ENCODE measurements around the gene RAB31. TPM values are rescaled to one million over a fixed set of nuclear protein-coding genes. Genes with fewer than 3 reads are reported as not detected.
A peak's percentile ranks its signal among the peaks of the same experiment; 100 is the strongest.

Gene RAB31
- total and polyA plus RNA-seq, 5 donors, result 9.1 to 42.3 (median 24.3) TPM

DNA sequence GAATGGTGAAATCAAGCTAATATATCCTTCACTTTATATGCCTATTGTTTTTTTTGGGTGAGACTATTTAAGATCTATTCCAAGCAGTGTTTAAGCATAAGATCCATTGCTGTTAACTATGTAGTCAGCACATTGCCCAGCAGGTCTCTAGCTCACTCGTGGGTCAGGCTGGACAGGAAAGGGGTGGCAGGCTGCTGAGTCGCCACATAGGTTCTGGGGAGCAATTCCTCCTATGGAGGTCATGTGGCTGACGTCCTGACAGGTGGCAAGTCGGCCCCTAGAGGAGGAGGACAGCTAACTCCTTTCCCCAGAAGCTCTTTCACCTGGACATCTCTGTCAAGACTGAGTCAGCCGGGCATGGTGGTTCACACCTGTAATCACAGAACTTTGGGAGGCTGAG lies 13.9 kb upstream of the RAB31 start:
- WGBS, result 83% methylated on average over 5 of the region's 5 CpGs

DNA sequence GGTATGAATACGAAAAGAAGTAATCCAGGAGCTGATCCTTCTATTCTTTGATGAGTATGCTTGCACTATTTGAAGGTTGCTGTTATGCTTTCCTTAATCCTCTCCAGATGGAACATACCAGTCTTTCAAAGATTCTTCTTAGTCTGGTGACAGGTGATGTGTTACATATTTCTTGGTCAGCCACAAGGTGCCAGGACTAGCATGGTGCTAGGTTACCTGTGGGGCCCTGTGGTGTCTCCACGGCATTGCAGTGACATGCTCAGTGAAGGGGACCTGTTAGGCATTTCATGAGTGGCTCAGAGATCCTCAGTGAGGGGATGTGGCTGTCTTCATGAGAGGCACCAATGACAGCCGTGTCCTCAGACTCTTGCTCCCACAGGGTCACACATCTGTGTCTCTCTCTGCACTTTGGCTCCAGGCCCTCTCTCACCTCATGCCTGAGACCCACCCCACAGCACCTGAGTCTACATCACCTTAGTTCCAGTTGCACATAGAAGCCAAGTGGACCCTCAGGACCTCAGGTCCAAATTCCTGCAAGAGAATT lies 13.1 kb upstream of the RAB31 start:
- Histone ChIP-seq H3K27ac (ENCODE audit: low read length) (no peak overlapping the region), H3K27me3 (ENCODE audit: control insufficient read depth, insufficient read depth) (no peaks in the 10 kb centered on the region), H3K9me3 (ENCODE audit: control insufficient read depth, low read length) (no peaks in the 10 kb centered on the region), H3K4me1 (ENCODE audit: control insufficient read depth, insufficient read depth, low read length) (no peaks in the 10 kb centered on the region), H3K4me3 (ENCODE audit: low read length) (no peak overlapping the region)
- WGBS, result 86% methylated on average over 3 of the region's 3 CpGs
- DNase-seq, result no peak
- ATAC-seq, result no peak
- intact Hi-C loops (cut with DNase I), result no loop called here

More for the DNA sequence above, 13.9 kb upstream of the RAB31 start:
- H3K27ac ChIP-seq (ENCODE audit: low read length), result no peak overlapping the region
- no peaks in the 10 kb centered on the region for H3K27me3 ChIP-seq (ENCODE audit: control insufficient read depth, insufficient read depth)
- DNase-seq, result no peak
- ATAC-seq, result no peak
- H3K4me3 ChIP-seq (ENCODE audit: low read length), result no peak overlapping the region
- intact Hi-C loops (cut with DNase I), result no loop called here
- no peaks in the 10 kb centered on the region for H3K9me3 ChIP-seq (ENCODE audit: control insufficient read depth, low read length)
- no peaks in the 10 kb centered on the region for H3K4me1 ChIP-seq (ENCODE audit: control insufficient read depth, insufficient read depth, low read length)

DNA sequence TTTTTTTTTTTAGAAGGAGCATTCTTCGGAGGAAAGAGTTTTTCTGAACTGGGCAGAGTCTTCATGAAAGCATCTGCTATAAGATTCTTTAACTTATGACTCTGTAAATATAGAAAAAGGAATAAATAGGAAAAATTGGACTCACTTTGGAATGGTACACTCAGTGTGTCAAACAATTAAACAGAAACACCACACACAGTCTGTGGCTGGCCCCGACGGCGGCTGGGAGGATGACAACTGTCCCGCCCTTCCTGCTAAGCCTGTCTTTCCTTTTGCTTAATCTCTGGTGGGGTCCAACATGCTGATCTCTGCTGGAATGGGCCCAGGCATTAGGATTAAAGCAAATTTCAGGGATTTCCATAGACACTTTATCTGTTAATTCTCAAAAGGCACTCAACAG lies 12.5 kb upstream of the RAB31 start:
- Histone ChIP-seq H3K9me3 (ENCODE audit: control insufficient read depth, low read length) (no peaks in the 10 kb centered on the region), H3K27ac (ENCODE audit: low read length) (no peak overlapping the region), H3K27me3 (ENCODE audit: control insufficient read depth, insufficient read depth) (no peaks in the 10 kb centered on the region), H3K4me1 (ENCODE audit: control insufficient read depth, insufficient read depth, low read length) (no peaks in the 10 kb centered on the region), H3K4me3 (ENCODE audit: low read length) (no peak overlapping the region)
- peak; percentile 56 to 86 for ATAC-seq
- peak in 2 of 3 donors; percentile 63 to 66 for DNase-seq
- intact Hi-C loops (cut with DNase I), result no loop called here
- WGBS, result 52% methylated on average over 5 of the region's 5 CpGs

DNA sequence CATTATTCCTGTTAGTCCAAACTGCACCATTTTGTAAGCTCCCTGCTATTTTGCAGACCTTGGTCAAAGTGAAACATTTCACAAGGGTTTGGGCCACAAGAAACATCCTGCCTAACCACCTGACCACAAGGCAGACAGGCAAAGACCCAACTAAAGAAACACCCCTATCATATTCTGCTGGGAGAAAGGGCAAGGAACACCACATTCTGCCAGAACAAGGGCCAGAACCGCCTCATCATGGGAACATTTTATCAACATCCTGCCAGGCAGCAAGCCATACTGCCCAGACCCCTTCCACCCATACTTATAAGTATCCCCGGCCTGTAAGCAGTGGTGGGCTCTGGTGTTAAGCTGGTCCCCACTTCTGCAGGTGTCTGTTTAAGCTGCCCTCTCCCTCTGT lies 12.0 kb upstream of the RAB31 start:
- H3K27me3 ChIP-seq (ENCODE audit: control insufficient read depth, insufficient read depth), result no peaks in the 10 kb centered on the region
- no peak overlapping the region for H3K4me3 ChIP-seq (ENCODE audit: low read length)
- WGBS, result 69% methylated on average over 2 of the region's 2 CpGs
- DNase-seq, result no peak
- intact Hi-C loops (cut with DNase I), result no loop called here
- no peaks in the 10 kb centered on the region for H3K4me1 ChIP-seq (ENCODE audit: control insufficient read depth, insufficient read depth, low read length)
- no peak overlapping the region for H3K27ac ChIP-seq (ENCODE audit: low read length)
- H3K9me3 ChIP-seq (ENCODE audit: control insufficient read depth, low read length), result no peaks in the 10 kb centered on the region
- ATAC-seq, result peak; percentile 58 to 69

DNA sequence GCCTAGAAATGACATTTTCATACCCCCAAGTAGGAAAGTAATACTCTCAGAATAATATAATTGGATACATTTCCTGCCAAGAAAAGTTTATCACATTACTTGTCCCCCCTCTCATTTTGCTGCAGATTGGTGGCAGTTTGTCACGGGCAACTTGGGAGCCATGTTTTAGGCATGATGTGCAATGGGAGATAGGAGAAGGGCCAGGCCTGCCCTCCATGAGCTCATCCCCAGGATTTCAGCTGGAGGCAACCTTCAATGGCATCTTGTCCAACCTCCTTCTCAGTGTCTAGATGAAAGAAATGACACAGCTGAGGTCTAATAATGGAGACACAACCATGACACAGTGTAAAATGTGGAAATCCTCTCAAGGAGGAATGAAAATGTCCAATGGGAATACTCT lies 11.4 kb upstream of the RAB31 start:
- 78% methylated on average over 1 of the region's 1 CpG for WGBS
- Histone ChIP-seq H3K4me3 (ENCODE audit: low read length) (no peak overlapping the region), H3K9me3 (ENCODE audit: control insufficient read depth, low read length) (no peaks in the 10 kb centered on the region), H3K27me3 (ENCODE audit: control insufficient read depth, insufficient read depth) (no peaks in the 10 kb centered on the region), H3K4me1 (ENCODE audit: control insufficient read depth, insufficient read depth, low read length) (no peaks in the 10 kb centered on the region), H3K27ac (ENCODE audit: low read length) (peak overlapping the region; percentile 42)
- ATAC-seq, result peak; percentile 20 to 37
- intact Hi-C loops (cut with DNase I), result no loop called here
- DNase-seq, result no peak

DNA sequence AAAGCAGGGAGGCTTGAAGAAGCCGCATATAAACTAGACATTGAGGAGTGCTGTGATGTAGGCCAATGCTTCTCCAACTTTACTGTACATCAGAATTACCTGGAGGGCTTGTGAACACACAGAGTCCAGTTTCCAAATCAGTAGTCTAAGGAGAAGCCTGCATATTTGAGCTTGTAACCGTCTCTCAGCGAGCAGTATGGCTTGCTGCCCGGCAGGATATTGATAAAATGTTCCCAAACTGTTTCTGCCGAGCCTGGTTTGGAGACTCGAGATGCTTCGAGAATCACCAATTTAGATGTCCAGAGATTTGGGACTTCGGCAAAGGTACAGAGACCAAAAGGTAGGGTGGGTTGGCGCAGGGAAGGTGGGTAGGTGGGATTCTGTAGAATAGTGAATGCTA lies 11.0 kb upstream of the RAB31 start:
- DNase-seq, result peak in 2 of 3 donors; percentile 55 to 83
- Histone ChIP-seq H3K27ac (ENCODE audit: low read length) (no peak overlapping the region), H3K9me3 (ENCODE audit: control insufficient read depth, low read length) (no peaks in the 10 kb centered on the region), H3K27me3 (ENCODE audit: control insufficient read depth, insufficient read depth) (no peaks in the 10 kb centered on the region), H3K4me1 (ENCODE audit: control insufficient read depth, insufficient read depth, low read length) (no peaks in the 10 kb centered on the region), H3K4me3 (ENCODE audit: low read length) (no peak overlapping the region)
- WGBS, result 56% methylated on average over 9 of the region's 9 CpGs
- intact Hi-C loops (cut with DNase I), result no loop called here
- ATAC-seq, result peak; percentile 51 to 60

DNA sequence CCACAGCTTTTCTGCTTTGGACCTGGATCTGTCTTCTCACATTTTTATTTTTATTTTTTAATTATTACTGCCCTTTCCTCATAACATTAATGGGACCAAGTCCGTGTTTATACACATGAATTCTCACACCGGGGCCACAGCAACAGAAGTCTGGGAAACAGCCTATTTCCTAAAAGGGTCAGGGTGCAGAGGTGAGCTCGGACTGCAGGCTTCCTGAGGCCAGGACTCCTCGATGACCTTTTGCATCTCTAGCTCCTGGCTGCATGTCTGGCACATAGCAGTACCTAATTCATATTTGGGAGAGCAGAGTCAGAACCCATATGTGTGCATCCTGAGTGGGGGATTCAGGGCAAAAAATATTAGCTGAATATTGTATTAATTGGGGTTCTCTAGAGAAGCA lies 9.6 kb upstream of the RAB31 start:
- intact Hi-C loops (cut with DNase I), result no loop called here
- H3K27ac ChIP-seq (ENCODE audit: low read length), result no peak overlapping the region
- DNase-seq (no peak), ATAC-seq (no peak)
- H3K27me3 ChIP-seq (ENCODE audit: control insufficient read depth, insufficient read depth), result no peaks in the 10 kb centered on the region
- WGBS, result 84% methylated on average over 4 of the region's 4 CpGs
- H3K4me3 ChIP-seq (ENCODE audit: low read length), result no peak overlapping the region
- H3K9me3 ChIP-seq (ENCODE audit: control insufficient read depth, low read length), result no peaks in the 10 kb centered on the region
- H3K4me1 ChIP-seq (ENCODE audit: control insufficient read depth, insufficient read depth, low read length), result no peaks in the 10 kb centered on the region

DNA sequence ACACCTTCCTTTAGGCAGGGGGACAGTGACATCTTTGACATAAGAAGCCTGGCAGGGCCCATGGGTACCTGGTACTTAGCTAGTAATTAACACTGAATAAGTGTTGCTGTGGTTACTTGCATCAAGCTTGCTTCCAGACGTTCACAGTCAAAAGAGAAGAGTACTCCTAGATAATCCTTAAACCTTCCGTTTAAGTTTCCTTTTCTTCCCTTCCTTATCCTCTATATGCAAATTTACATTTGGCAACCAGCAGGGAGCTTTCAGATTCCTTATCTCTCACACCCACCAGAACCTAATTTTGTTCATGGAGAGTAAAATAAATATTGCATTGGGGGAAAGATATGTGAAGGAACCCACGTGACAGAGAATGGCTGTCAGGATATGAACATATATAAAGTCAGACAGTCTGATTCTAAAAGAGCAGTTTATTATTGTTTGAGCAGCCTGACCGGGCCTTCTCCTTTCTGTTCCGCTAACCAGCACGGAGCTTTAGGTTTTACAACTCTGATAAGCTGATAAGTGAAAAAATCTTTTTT lies 7.8 kb upstream of the RAB31 start:
- DNase-seq (no peak), ATAC-seq (no peak)
- Histone ChIP-seq H3K27ac (ENCODE audit: low read length) (no peak overlapping the region), H3K4me3 (ENCODE audit: low read length) (no peak overlapping the region), H3K9me3 (ENCODE audit: control insufficient read depth, low read length) (no peaks in the 10 kb centered on the region), H3K4me1 (ENCODE audit: control insufficient read depth, insufficient read depth, low read length) (no peaks in the 10 kb centered on the region), H3K27me3 (ENCODE audit: control insufficient read depth, insufficient read depth) (no peaks in the 10 kb centered on the region)
- 44% methylated on average over 6 of the region's 6 CpGs for WGBS
- intact Hi-C loops (cut with DNase I), result loop anchor here in 1 of 4 donors (10.0 kb wide), 1 partner anchor 254 kb away; no protein-coding TSS in a partner anchor

DNA sequence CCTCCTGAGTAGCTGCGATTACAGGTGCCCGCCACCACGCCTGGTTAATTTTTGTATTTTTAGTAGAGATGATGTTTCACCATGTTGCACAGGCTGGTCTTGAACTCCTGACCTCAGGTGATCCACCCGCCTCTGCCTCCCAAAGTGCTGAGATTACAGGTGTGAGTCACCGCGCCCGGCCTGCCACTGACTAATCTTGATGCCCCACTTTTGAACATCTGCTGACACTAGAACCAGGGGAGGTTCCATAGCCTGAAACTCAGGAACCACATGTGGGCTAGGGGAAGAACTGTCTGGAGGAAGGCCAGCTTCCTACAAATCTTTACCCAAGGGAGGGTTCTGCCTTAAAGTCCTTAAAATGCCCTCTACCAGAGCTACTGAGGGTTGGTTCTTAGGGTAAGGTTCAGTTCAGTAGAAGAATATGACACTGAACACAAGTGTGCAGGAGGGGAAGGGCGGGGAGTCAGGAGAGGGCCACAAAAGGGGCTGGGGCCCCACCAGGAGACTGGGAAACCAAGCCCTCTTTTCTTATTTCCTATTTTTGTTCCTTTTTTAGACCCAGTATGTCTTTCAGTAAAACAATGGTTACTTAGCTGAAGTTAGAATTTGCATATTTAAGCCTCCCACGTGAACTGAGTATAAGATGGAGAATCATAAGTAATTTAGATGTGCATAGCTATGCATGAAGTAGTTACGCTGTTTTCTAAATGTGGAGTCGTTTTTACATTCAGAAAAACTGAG lies 6.3 kb upstream of the RAB31 start:
- DNase-seq (no peak), ATAC-seq (no peak)
- Histone ChIP-seq H3K27ac (ENCODE audit: low read length) (no peak overlapping the region), H3K9me3 (ENCODE audit: control insufficient read depth, low read length) (no peaks in the 10 kb centered on the region), H3K4me3 (ENCODE audit: low read length) (no peak overlapping the region), H3K4me1 (ENCODE audit: control insufficient read depth, insufficient read depth, low read length) (no peaks in the 10 kb centered on the region), H3K27me3 (ENCODE audit: control insufficient read depth, insufficient read depth) (no peaks in the 10 kb centered on the region)
- intact Hi-C loops (cut with DNase I), result loop anchor here in 1 of 4 donors (10.0 kb wide), 1 partner anchor 253 kb away; no protein-coding TSS in a partner anchor
- WGBS, result 78% methylated on average over 11 of the region's 11 CpGs

DNA sequence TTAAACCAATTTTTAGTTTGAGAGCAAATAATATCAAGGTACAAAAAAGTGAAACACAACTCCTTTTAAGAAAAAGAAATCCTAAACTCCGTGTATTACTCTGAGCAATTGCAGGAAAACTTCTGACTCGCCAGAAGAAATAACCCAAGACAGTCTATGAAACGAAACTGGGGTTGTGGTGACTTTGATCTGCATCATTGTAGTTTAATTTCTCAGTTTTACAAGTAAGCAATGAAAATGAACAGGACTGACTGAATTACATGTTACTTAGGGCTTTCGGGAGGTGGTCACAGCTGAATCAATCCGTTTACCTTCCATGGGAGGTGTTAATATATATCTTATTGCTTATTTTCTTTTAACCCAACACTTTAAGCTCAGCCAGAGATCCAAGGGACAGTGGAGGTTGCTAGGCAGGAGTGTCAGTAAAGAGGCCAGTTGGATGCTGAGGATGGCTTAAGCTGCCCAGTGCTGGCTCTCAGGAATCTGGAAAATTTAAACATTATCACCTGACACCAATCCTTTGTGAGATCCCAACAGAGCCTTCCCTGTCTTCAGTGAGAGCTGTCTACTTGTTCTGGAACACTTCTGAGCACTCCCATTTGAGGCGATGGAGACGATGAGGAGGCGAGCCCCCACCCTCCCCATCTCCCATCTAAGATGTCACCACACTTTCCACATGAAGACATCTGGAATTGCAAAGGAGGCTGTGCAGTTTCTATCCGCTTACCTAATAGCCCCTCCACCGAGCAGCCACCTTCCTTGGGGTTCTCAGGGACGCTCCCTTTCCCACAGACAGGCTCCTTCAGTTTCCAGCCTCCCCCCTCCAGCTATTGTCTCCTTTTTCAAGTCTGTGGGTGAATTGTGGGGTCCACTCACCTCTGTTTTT lies 3.6 kb upstream of the RAB31 start:
- intact Hi-C loops (cut with DNase I), result loop anchor here in 1 of 4 donors (10.0 kb wide), 1 partner anchor 250 kb away; no protein-coding TSS in a partner anchor
- ATAC-seq (no peak), DNase-seq (no peak)
- Histone ChIP-seq H3K27me3 (ENCODE audit: control insufficient read depth, insufficient read depth) (no peaks in the 10 kb centered on the region), H3K27ac (ENCODE audit: low read length) (no peak overlapping the region), H3K4me3 (ENCODE audit: low read length) (no peak overlapping the region), H3K4me1 (ENCODE audit: control insufficient read depth, insufficient read depth, low read length) (no peaks in the 10 kb centered on the region), H3K9me3 (ENCODE audit: control insufficient read depth, low read length) (no peaks in the 10 kb centered on the region)
- 88% methylated on average over 11 of the region's 11 CpGs for WGBS

Data from right cardiac atrium (tissue), 5 donors.